ENCODE data around the gene PAX3.

DNA sequence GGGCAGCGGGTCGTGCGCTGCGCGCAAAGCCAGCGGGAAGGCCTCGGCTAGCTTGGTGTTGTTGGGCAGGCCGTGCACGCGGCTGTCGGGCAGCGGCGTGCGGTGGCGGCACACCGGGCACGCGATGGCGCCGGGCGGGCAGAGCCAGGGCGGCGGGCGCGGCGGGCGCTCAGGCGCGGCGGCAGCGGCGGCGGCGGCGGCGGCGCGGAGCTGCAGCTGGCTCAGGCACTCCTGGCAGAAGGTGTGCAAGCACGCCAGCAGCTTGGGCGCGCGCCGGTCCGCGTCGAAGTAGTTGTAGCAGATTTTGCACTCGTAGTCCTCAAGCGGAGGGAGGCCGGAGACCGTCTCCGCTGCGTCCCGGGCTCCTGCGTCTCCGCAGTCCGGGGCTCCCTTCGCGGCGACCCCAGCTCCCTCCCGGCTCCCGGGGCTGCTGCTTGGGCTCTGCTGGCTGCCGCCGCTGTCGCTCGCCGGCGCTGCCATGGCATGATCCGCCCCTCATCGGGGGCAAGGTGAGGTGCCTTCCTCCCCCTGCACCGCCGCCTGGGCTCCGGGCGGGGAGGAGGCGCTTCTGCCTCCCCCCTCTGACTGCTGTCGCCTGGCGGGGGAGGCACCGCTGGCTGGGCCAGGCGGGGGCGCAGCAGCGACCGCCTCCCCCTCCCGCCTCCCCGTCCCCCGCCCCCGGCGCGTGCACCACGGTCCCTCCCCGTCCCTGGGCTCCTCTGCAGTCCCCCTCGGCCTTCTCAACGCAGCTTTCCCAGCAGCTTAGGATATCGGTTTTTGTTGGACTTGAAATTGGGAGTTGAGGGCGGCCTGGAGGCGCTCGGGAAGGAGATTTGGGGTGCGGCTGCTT is 21.0 kb upstream of the PAX3 start:
- TF ChIP-seq, protein P1, sequence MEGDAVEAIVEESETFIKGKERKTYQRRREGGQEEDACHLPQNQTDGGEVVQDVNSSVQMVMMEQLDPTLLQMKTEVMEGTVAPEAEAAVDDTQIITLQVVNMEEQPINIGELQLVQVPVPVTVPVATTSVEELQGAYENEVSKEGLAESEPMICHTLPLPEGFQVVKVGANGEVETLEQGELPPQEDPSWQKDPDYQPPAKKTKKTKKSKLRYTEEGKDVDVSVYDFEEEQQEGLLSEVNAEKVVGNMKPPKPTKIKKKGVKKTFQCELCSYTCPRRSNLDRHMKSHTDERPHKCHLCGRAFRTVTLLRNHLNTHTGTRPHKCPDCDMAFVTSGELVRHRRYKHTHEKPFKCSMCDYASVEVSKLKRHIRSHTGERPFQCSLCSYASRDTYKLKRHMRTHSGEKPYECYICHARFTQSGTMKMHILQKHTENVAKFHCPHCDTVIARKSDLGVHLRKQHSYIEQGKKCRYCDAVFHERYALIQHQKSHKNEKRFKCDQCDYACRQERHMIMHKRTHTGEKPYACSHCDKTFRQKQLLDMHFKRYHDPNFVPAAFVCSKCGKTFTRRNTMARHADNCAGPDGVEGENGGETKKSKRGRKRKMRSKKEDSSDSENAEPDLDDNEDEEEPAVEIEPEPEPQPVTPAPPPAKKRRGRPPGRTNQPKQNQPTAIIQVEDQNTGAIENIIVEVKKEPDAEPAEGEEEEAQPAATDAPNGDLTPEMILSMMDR (IDR thresholded peaks at IDR 0.05), result peak in 2 of 12 donors; percentile 18 to 21
- TF ChIP-seq POLR2A (IDR thresholded peaks at IDR 0.05), result no peak

Data from heart left ventricle (tissue), 13 donors.